K562 (cell line): ENCODE data around the gene SEMA3A. TPM values are rescaled to one million over a fixed set of nuclear protein-coding genes. Genes with fewer than 3 reads are reported as not detected.
A peak's percentile ranks its signal among the peaks of the same experiment; 100 is the strongest.

Experiments
- ATAC-seq: fragments of 200-7000 bp; cut with Tn5 transposase; 3 replicates; pipeline ENCODE4 v1.9.1; 2020; ENCODE audit warnings: moderate library complexity
- BruUV-seq: library from RNA; stranded (reverse); fragments of 400-500 nt; replicated peaks from 2 replicates; lab custom pipeline; 2021; lab: Mats Ljungman, UMichigan
- CTCF ChIA-PET: fragments of 300-600 bp; formaldehyde crosslinking; extraction: SDS; loops from one replicate; lab custom pipeline; 2021; ENCODE audit warnings: low intra/inter-chr PET ratio; lab: Yijun Ruan, JAX
- POLR2A ChIA-PET: fragments of 300-600, 350-650 bp; sonication (Branson Sonifier 250); formaldehyde crosslinking; extraction: SDS; loops from one replicate; lab custom pipeline; 2021; ENCODE audit warnings: antibody characterized with exemption, inconsistent platforms; lab: Yijun Ruan, JAX
- DNase-seq, 4 experiments: peaks; one replicate each; pipeline versions ENCODE4 v3.0.0 to v3.0.0-alpha.2; 2011 to 2018; ENCODE audit warnings: low spot score in 3 of 4, mixed read lengths in 3 of 4; ENCODE audit errors: extremely low read depth in 1 of 4
- FAIRE-seq: peaks from 2 replicates; lab custom pipeline; 2011; peaks lifted over from hg19 to GRCh38; lab: Jason Lieb, UNC
- H2AFZ ChIP-seq: 2 replicates; pipeline ENCODE4 v1.6.0; 2011; ENCODE audit warnings: low read depth, low read length, control low read depth, inconsistent platforms
- H3K27ac ChIP-seq: fragments of 200-600 bp; 3 replicates; pipeline ENCODE4 v1.8.0; 2011; ENCODE audit warnings: low read depth, mild to moderate bottlenecking, control low read depth, inconsistent platforms, low read length, moderate library complexity, mixed read lengths; ENCODE audit errors: extremely low read depth
- H3K27me3 ChIP-seq, 2 experiments: fragments of 300-600 bp in 1 of 2; 2 replicates in 1 of 2; 3 replicates in 1 of 2; pipeline versions ENCODE4 v1.6.0 to v1.8.0; 2011; ENCODE audit warnings: inconsistent platforms in 2 of 2, low read length in 2 of 2, mild to moderate bottlenecking in 1 of 2, mixed read lengths in 1 of 2, moderate library complexity in 1 of 2; ENCODE audit not compliant: control insufficient read depth in 2 of 2, insufficient read depth in 2 of 2
- H3K36me3 ChIP-seq: fragments of 300-600 bp; 3 replicates; pipeline ENCODE4 v1.8.0; 2011; ENCODE audit warnings: mild to moderate bottlenecking, low read length, inconsistent platforms; ENCODE audit not compliant: control insufficient read depth, insufficient read depth
- H3K4me1 ChIP-seq, 2 experiments: fragments of 200-600 bp in 1 of 2; replicated peaks in 1 of 2; 2 replicates in 1 of 2; 3 replicates in 1 of 2; pipeline versions ENCODE4 v1.5.1 to v1.8.0; 2011; ENCODE audit warnings: inconsistent platforms in 2 of 2, low read length in 2 of 2, mild to moderate bottlenecking in 1 of 2, mixed read lengths in 1 of 2, moderate library complexity in 1 of 2; ENCODE audit not compliant: control insufficient read depth in 2 of 2, insufficient read depth in 2 of 2
- H3K4me2 ChIP-seq: 2 replicates; pipeline ENCODE4 v1.6.1; 2011; ENCODE audit warnings: low read length, control low read depth, inconsistent platforms, mixed read lengths; ENCODE audit not compliant: insufficient read depth
- H3K4me3 ChIP-seq: fragments of 200-600 bp; sonication (generic), shearing (Covaris generic); 2 replicates; pipeline ENCODE4 v1.5.1; 2016; ENCODE audit warnings: control low read depth, inconsistent platforms
- H3K79me2 ChIP-seq: fragments of 200-600 bp; 3 replicates; pipeline ENCODE4 v1.8.0; 2011; ENCODE audit warnings: low read length, inconsistent platforms; ENCODE audit not compliant: control insufficient read depth, insufficient read depth
- H3K9ac ChIP-seq, 2 experiments: 2 replicates each; pipeline versions ENCODE4 v1.6.0 to v1.6.1; 2011; ENCODE audit warnings: low read depth in 2 of 2, low read length in 2 of 2, control low read depth in 1 of 2, inconsistent platforms in 1 of 2, mild to moderate bottlenecking in 1 of 2, mixed read lengths in 1 of 2; ENCODE audit not compliant: insufficient read depth in 1 of 2
- H3K9me1 ChIP-seq: one replicate; pipeline ENCODE4 v1.6.0; 2011; ENCODE audit warnings: inconsistent platforms, mild to moderate bottlenecking, low read length, moderate library complexity; ENCODE audit not compliant: control insufficient read depth, insufficient read depth
- H3K9me3 ChIP-seq: replicated peaks from 2 replicates; pipeline ENCODE4 v1.5.1; 2011; ENCODE audit warnings: low read depth, low read length, inconsistent platforms; ENCODE audit not compliant: control insufficient read depth, insufficient read depth
- H4K20me1 ChIP-seq: replicated peaks from 2 replicates; pipeline ENCODE4 v1.6.1; 2011; ENCODE audit warnings: low read length, inconsistent platforms, mixed read lengths; ENCODE audit not compliant: control insufficient read depth, insufficient read depth
- DACH1 ChIP-seq: fragments of 450-650 bp; IDR thresholded peaks from 2 replicates; pipeline ENCODE4 v1.6.1; 2018; ENCODE audit not compliant: partially characterized antibody
- JUN ChIP-seq, 2 experiments: sonication (generic) in 1 of 2; formaldehyde crosslinking in 1 of 2; IDR thresholded peaks; 2 replicates each; pipeline versions ENCODE4 v1.6.1 to v1.8.0; 2012 to 2022; ENCODE audit warnings: borderline replicate concordance in 2 of 2, mild to moderate bottlenecking in 2 of 2, improper control_type of control experiment in 1 of 2, low read depth in 1 of 2, low read length in 1 of 2, missing genetic modification reagents in 1 of 2
- RAD21 ChIP-seq, 2 experiments: fragments of 250-450 bp in 1 of 2; fragments of 450-650 bp in 1 of 2; sonication (Bioruptor Pico) in 1 of 2; formaldehyde crosslinking in 1 of 2; IDR thresholded peaks in 1 of 2; conservative IDR thresholded peaks in 1 of 2; 2 replicates each; pipeline versions ENCODE4 v1.4.0 to v1.8.0; 2020 to 2022; ENCODE audit warnings: mild to moderate bottlenecking in 2 of 2, moderate library complexity in 1 of 2
- RFX1 ChIP-seq: fragments of 450-650 bp; IDR thresholded peaks from 2 replicates; pipeline ENCODE4 v1.6.1; 2016; ENCODE audit warnings: mild to moderate bottlenecking, moderate library complexity
- ZNF23 ChIP-seq: fragments of 250-450 bp; sonication (Bioruptor Pico); IDR thresholded peaks from 2 replicates; pipeline ENCODE4 v1.4.0; 2020; ENCODE audit warnings: mild to moderate bottlenecking
- WGBS: fragments of 100-300 bp; shearing (Covaris generic); methylation state at CpG from one replicate; pipeline ENCODE4 v1.1.6; 2016; ENCODE audit warnings: low coverage, mixed read lengths; ENCODE audit not compliant: insufficient coverage; ENCODE audit errors: missing lambda C conversion rate; 5-methylcytosine and 5-hydroxymethylcytosine counted together
- in situ Hi-C: fragments of 300-500 bp; cut with MboI; formaldehyde crosslinking; loops from 4 replicates; pipeline ENCODE4 v1.15.0; 2018; ENCODE audit warnings: inconsistent platforms, mixed read lengths
- intact Hi-C: fragments of 100-400 bp; cut with micrococcal nuclease; formaldehyde crosslinking; loops from 2 replicates; pipeline ENCODE4 v1.14.2; 2022
- polyA plus RNA-seq, 8 experiments: library from polyadenylated mRNA; depleted of rRNA in 4 of 8; stranded (reverse) in 5 of 8; unstranded in 3 of 8; fragments of >200 nt; fragmentation: Nextera tagmentation in 2 of 8; fragmentation: Illumina TruSeq in 1 of 8; extraction: Ambion mirVana in 2 of 8; extraction: Trizol in 1 of 8; gene quantifications; 2 replicates each; pipeline versions ENCODE4 v1.2.1 to v1.2.3, GENCODE V29; 2011 to 2014; ENCODE audit warnings: inconsistent platforms in 1 of 8, missing spikeins in 1 of 8
- total RNA-seq, 7 experiments: library from RNA; depleted of rRNA in 6 of 7; stranded (reverse); fragments of >200 nt in 6 of 7; fragmentation: Illumina TruSeq in 2 of 7; extraction: Trizol in 2 of 7; gene quantifications; 2 replicates each; pipeline versions ENCODE4 v1.2.1 to v1.2.3, GENCODE V29; 2011 to 2021; ENCODE audit warnings: low replicate concordance in 1 of 7
- TF ChIP-seq, protein P1 (sequence below), 3 experiments: IDR thresholded peaks in 2 of 3; conservative IDR thresholded peaks in 1 of 3; 2 replicates each; pipeline ENCODE4 v1.5.1; 2011 to 2012; ENCODE audit warnings: low read length in 3 of 3, mild to moderate bottlenecking in 3 of 3, control low read depth in 2 of 3, improper control_type of control experiment in 1 of 3, inconsistent platforms in 1 of 3, low read depth in 1 of 3, mixed read lengths in 1 of 3, moderate library complexity in 1 of 3; ENCODE audit not compliant: insufficient read depth in 2 of 3

The SEMA3A gene
- total and polyA plus RNA-seq, 9 of the 15 experiments (the other 6 are each of a cell fraction or from before 2014, with no cell fraction given), result 0.36 to 3.0 (median 1.1) TPM

DNA sequence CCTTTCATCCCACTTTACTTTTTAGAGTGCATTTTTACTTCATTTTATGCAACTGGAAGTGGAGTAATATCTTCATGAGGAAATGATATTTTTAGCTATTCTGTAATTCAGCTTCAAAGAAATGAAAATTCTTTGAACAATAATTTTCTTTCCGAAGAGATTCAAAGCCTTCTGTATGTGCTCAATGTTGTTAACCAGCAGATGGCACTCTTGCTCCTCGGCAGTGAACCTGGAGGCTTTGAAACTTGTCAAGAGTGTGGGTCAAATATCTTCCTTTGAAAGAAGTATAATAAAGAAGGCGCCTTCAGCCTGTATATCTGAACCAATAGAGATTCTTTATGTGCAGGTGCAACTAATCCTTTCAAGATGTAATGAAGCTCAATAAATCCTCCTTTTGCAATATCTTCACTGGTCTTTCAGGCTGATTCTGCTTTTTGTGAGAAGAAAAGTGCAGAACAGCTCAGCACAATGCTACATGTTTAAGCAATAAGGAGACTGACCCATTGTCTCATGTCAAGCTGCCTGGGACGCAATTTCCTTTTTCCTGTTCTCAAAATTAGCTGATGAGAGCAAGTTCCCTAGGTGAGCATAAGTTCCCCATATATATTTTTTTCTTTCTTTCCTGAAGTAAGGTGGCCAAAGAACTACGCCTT lies 258.4 kb downstream of the SEMA3A start (continued):
- TF ChIP-seq, protein P1, sequence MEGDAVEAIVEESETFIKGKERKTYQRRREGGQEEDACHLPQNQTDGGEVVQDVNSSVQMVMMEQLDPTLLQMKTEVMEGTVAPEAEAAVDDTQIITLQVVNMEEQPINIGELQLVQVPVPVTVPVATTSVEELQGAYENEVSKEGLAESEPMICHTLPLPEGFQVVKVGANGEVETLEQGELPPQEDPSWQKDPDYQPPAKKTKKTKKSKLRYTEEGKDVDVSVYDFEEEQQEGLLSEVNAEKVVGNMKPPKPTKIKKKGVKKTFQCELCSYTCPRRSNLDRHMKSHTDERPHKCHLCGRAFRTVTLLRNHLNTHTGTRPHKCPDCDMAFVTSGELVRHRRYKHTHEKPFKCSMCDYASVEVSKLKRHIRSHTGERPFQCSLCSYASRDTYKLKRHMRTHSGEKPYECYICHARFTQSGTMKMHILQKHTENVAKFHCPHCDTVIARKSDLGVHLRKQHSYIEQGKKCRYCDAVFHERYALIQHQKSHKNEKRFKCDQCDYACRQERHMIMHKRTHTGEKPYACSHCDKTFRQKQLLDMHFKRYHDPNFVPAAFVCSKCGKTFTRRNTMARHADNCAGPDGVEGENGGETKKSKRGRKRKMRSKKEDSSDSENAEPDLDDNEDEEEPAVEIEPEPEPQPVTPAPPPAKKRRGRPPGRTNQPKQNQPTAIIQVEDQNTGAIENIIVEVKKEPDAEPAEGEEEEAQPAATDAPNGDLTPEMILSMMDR (IDR thresholded peaks at IDR 0.05 in 2 of 3, conservative IDR thresholded peaks at IDR 0.05 in 1 of 3; ENCODE audit: insufficient read depth in 2 of 3, low read depth in 1 of 3, low read length in 3 of 3), result peak; percentile 73 to 82 (median 73)
- TF ChIP-seq JUN (IDR thresholded peaks at IDR 0.05; ENCODE audit: borderline replicate concordance, low read depth, low read length) (no peak), JUN (CRISPR knock-in tag; IDR thresholded peaks at IDR 0.05; ENCODE audit: borderline replicate concordance) (no peak)
- TF ChIP-seq, all 486 proteins: peak for 6

DNA sequence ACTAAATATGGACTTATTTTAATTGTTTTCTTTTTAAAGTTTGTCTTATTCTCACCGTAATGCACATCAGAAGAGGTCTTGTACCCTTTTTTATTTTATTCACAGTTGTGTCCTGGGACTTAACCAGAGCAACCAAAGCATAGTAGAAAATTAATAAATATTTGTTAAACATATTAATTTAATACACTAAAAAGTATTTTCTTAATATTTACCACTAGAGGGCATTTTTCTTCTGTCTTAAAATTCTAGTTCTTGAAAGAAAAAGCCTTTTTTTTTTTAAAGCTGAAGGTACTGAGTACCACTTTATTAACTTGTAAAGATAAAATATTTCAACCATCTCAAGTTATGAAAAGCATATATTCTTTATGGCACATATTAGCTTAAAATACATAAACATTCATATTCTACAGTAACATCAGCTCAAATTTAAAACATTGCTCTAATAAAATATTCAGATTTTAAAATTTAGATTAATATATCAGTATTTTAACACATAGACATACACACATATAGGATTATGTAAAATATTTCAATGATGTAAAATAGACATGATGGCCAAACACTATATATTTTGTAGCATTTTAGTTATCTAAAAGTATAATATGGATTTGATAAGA lies 260.4 kb downstream of the SEMA3A start:
- no peaks in the 10 kb centered on the region for H3K36me3 ChIP-seq
- no peaks in the 10 kb centered on the region for H3K9me3 ChIP-seq
- TF ChIP-seq RFX1 (no peak), RAD21 (CRISPR knock-in tag; conservative IDR thresholded peaks at IDR 0.05 in 1 of 2, IDR thresholded peaks at IDR 0.05 in 1 of 2) (0 out of 4 replicates have a peak, but pooled peaks of 1 of the 2 experiments have one; percentile 9), DACH1 (peak; percentile 25), ZNF23 (CRISPR knock-in tag) (no peak)
- TF ChIP-seq, protein P1 (IDR thresholded peaks at IDR 0.05 in 2 of 3, conservative IDR thresholded peaks at IDR 0.05 in 1 of 3; ENCODE audit: insufficient read depth in 2 of 3, low read depth in 1 of 3, low read length in 3 of 3), result peak in 1 of 3 experiments; percentile 12; a peak in 1 of 6 replicates
- in situ Hi-C loops, result loop anchor here (25.0 kb wide), 1 partner anchor 1078 kb away; no protein-coding TSS in a partner anchor
- CTCF ChIA-PET, result interaction anchor here (0.5 to 5.2 kb wide), 3 partner anchors 509 to 1620 kb away, joined by 4 to 68 read pairs (median 4); no protein-coding TSS in a partner anchor
- no peaks in the 10 kb centered on the region for H3K4me1 ChIP-seq
- no peaks in the 10 kb centered on the region for H3K27me3 ChIP-seq
- POLR2A ChIA-PET, result interaction anchor here (0.6 kb wide), 1 partner anchor 52 kb away, joined by 3 read pairs; no protein-coding TSS in a partner anchor
- H3K79me2 ChIP-seq, result no peaks in the 10 kb centered on the region
- FAIRE-seq, result no peak
- ATAC-seq, result no peak
- H3K9ac ChIP-seq, result no peak overlapping the region
- intact Hi-C loops, result loop anchor here (10.0 kb wide), 1 partner anchor 1921 kb away; no protein-coding TSS in a partner anchor
- no peak for DNase-seq
- H3K4me2 ChIP-seq, result no peak overlapping the region
- no peak overlapping the region for H3K4me3 ChIP-seq
- no peak overlapping the region for H3K27ac ChIP-seq
- WGBS, result 6% methylated on average over 1 of the region's 1 CpG
- H2AFZ ChIP-seq, result no peak overlapping the region
- H4K20me1 ChIP-seq, result no peaks in the 10 kb centered on the region
- no peaks in the 10 kb centered on the region for H3K9me1 ChIP-seq
- BruUV-seq, result no TSS peak
